Ishikawa (cell line): Measurements from ENCODE around the gene KYNU.

Experiments used
- CEBPB ChIP-seq: IDR thresholded peaks from 2 replicates; pipeline ENCODE4 v1.6.1; 2012
- CREB1 ChIP-seq: IDR thresholded peaks from 2 replicates; pipeline ENCODE4 v1.6.1; 2012; ENCODE audit warnings: low read depth
- EGR1 ChIP-seq: IDR thresholded peaks from 2 replicates; pipeline ENCODE4 v1.6.1; 2012
- EP300 ChIP-seq: IDR thresholded peaks from 2 replicates; pipeline ENCODE4 v1.6.1; 2012; ENCODE audit warnings: borderline replicate concordance
- MAX ChIP-seq: IDR thresholded peaks from 2 replicates; pipeline ENCODE4 v1.6.1; 2012
- NFIC ChIP-seq: IDR thresholded peaks from 2 replicates; pipeline ENCODE4 v1.6.1; 2012
- RAD21 ChIP-seq: IDR thresholded peaks from 2 replicates; pipeline ENCODE4 v1.6.1; 2012; ENCODE audit warnings: low read depth
- REST ChIP-seq: IDR thresholded peaks from 2 replicates; pipeline ENCODE4 v1.6.1; 2012; ENCODE audit warnings: low read depth, mild to moderate bottlenecking
- TEAD4 ChIP-seq: IDR thresholded peaks from 2 replicates; pipeline ENCODE4 v1.6.1; 2012
- USF1 ChIP-seq: IDR thresholded peaks from 2 replicates; pipeline ENCODE4 v1.6.1; 2012

GRCh38 chr2:142974288-142975024 is 97.0 kb downstream of the KYNU start:
- no peak for TF ChIP-seq USF1
- no peak for TF ChIP-seq MAX
- TF ChIP-seq EP300: no peak
- TF ChIP-seq CREB1: no peak
- TF ChIP-seq REST: no peak
- no peak for TF ChIP-seq NFIC
- TF ChIP-seq EGR1: no peak
- no peak for TF ChIP-seq CEBPB
- no peak for TF ChIP-seq TEAD4
- TF ChIP-seq RAD21: no peak
